ENCODE measurements around the gene FLT4.
"Not testable (repeated sequence)": the region's sequence is repeated elsewhere in the genome, so short reads cannot be mapped to it uniquely, and the experiment has no call there.

GRCh38 chr5:180682008-180682407, 32.6 kb upstream of the FLT4 start:
- not testable (repeated sequence) for TF ChIP-seq POLR2A, POLR2AphosphoS5, CTCF (IDR thresholded peaks at IDR 0.05)

Data from sigmoid colon (tissue), 4 donors.